ENCODE results near the gene PICK1. TPM values are rescaled to one million over a fixed set of nuclear protein-coding genes. Genes with fewer than 3 reads are reported as not detected.

Gene PICK1
- total and polyA plus RNA-seq, 9 donors: 18.0 to 47.7 (median 34.3) TPM

GRCh38 chr22:38120359-38121110 is 63.3 kb downstream of the PICK1 start:
- Histone ChIP-seq H3K27me3 (no peaks in the 10 kb centered on the region), H3K4me1 (ENCODE audit: insufficient read depth) (no peaks in the 10 kb centered on the region), H3K27ac (no peak overlapping the region), H3K4me3 (no peak overlapping the region), H3K36me3 (no peaks in the 10 kb centered on the region), H3K9me3 (no peaks in the 10 kb centered on the region)
- TF ChIP-seq EP300 (IDR thresholded peaks at IDR 0.05): no peak
- TF ChIP-seq POLR2A (IDR thresholded peaks at IDR 0.05): no peak
- TF ChIP-seq CTCF (IDR thresholded peaks at IDR 0.05): no peak
- intact Hi-C loops (cut with DNase I): no loop called here
- DNase-seq: no peak
- WGBS, 3 donors: 88 to 92% (median 90%) methylated on average over 27 to 28 of the region's 28 CpGs

- Histone ChIP-seq H3K27me3 (no peaks in the 10 kb centered on the region), H3K9me3 (no peaks in the 10 kb centered on the region), H3K27ac (no peak overlapping the region), H3K4me3 (no peak overlapping the region), H3K4me1 (ENCODE audit: insufficient read depth) (no peaks in the 10 kb centered on the region), H3K36me3 (no peaks in the 10 kb centered on the region)
- TF ChIP-seq CTCF (IDR thresholded peaks at IDR 0.05): no peak
- no peak for TF ChIP-seq POLR2A (IDR thresholded peaks at IDR 0.05)
- TF ChIP-seq EP300 (IDR thresholded peaks at IDR 0.05): no peak
- intact Hi-C loops (cut with DNase I): no loop called here
- DNase-seq: no peak
- 84 to 88% (median 84%) methylated on average over 6 of the region's 6 CpGs for WGBS, 3 donors
These were observed 65.4 kb downstream of the PICK1 start for GRCh38 chr22:38122616-38123015.

- no peak for DNase-seq
- Histone ChIP-seq H3K27ac (no peak overlapping the region), H3K9me3 (no peaks in the 10 kb centered on the region), H3K27me3 (no peaks in the 10 kb centered on the region), H3K36me3 (no peaks in the 10 kb centered on the region), H3K4me1 (ENCODE audit: insufficient read depth) (no peaks in the 10 kb centered on the region), H3K4me3 (no peak overlapping the region)
- 90 to 93% (median 92%) methylated on average over 21 of the region's 21 CpGs for WGBS, 3 donors
- intact Hi-C loops (cut with DNase I): no loop called here
- TF ChIP-seq EP300 (IDR thresholded peaks at IDR 0.05) (no peak), POLR2A (IDR thresholded peaks at IDR 0.05) (no peak), CTCF (IDR thresholded peaks at IDR 0.05) (no peak)
These were observed 67.2 kb downstream of the PICK1 start for GRCh38 chr22:38124236-38124974.

- intact Hi-C loops (cut with DNase I): no loop called here
- H3K9me3 ChIP-seq: no peaks in the 10 kb centered on the region
- no peaks in the 10 kb centered on the region for H3K36me3 ChIP-seq
- no peak overlapping the region for H3K4me3 ChIP-seq
- H3K27me3 ChIP-seq: no peaks in the 10 kb centered on the region
- no peak overlapping the region for H3K27ac ChIP-seq
- 92 to 95% (median 93%) methylated on average over 14 of the region's 14 CpGs for WGBS, 3 donors
- no peak for TF ChIP-seq EP300 (IDR thresholded peaks at IDR 0.05)
- no peak for TF ChIP-seq CTCF (IDR thresholded peaks at IDR 0.05)
- DNase-seq: no peak
- no peaks in the 10 kb centered on the region for H3K4me1 ChIP-seq (ENCODE audit: insufficient read depth)
These were observed 67.9 kb downstream of the PICK1 start for GRCh38 chr22:38125038-38125610.

Other genes starting within 250 kb of the PICK1 start
- 10 to 100 TPM in 3 of 7 donors, 1 to 10 TPM in 4; 2.3 to 17.7 (median 9.9) TPM for gene GCAT, start 249.5 kb upstream of the PICK1 start, total RNA-seq
- 10 to 100 TPM in 1 of 2 donors, 1 to 10 TPM in 1; 2.6 to 10.6 TPM for gene GCAT, start 249.5 kb upstream of the PICK1 start, polyA plus RNA-seq
- not detected for gene GALR3, start 234.0 kb upstream of the PICK1 start, total RNA-seq
- gene GALR3, start 234.0 kb upstream of the PICK1 start, polyA plus RNA-seq: not detected
- 10 to 100 TPM; 28.5 to 48.6 (median 36.2) TPM for gene ANKRD54, start 213.1 kb upstream of the PICK1 start, total RNA-seq
- gene ANKRD54, start 213.1 kb upstream of the PICK1 start, polyA plus RNA-seq: 10 to 100 TPM; 14.4 to 24.4 TPM
- 1,000 to 10,000 TPM in 2 of 7 donors, 100 to 1,000 TPM in 5; 534 to 1,344 (median 896) TPM for gene EIF3L, start 208.0 kb upstream of the PICK1 start, total RNA-seq
- 1,000 to 10,000 TPM in 1 of 2 donors, 100 to 1,000 TPM in 1; 725 to 1,289 TPM for gene EIF3L, start 208.0 kb upstream of the PICK1 start, polyA plus RNA-seq
- 10 to 100 TPM in 6 of 7 donors, 1 to 10 TPM in 1; 6.2 to 30.0 (median 23.3) TPM for gene MICALL1, start 151.1 kb upstream of the PICK1 start, total RNA-seq
- gene MICALL1, start 151.1 kb upstream of the PICK1 start, polyA plus RNA-seq: 1 to 10 TPM; 7.9 to 9.0 TPM
- 1 to 10 TPM in 3 of 7 donors, under 1 TPM in 4; 0.28 to 2.6 (median 0.77) TPM for gene C22orf23, start 103.8 kb upstream of the PICK1 start, total RNA-seq
- gene C22orf23, start 103.8 kb upstream of the PICK1 start, polyA plus RNA-seq: under 1 TPM; 0.41 to 0.87 TPM
- 10 to 100 TPM; 54.8 to 87.9 (median 65.2) TPM for gene POLR2F, start 103.7 kb upstream of the PICK1 start, total RNA-seq
- 100 to 1,000 TPM in 1 of 2 donors, 10 to 100 TPM in 1; 40.3 to 101 TPM for gene POLR2F, start 103.7 kb upstream of the PICK1 start, polyA plus RNA-seq
- gene SOX10, start 72.8 kb upstream of the PICK1 start, total RNA-seq: 1 to 10 TPM in 3 of 7 donors, under 1 TPM in 2, not detected in 2; 0.11 to 3.2 (median 1.3) TPM
- 1 to 10 TPM in 1 of 2 donors, under 1 TPM in 1; 0.61 to 1.9 TPM for gene SOX10, start 72.8 kb upstream of the PICK1 start, polyA plus RNA-seq
- under 1 TPM in 1 of 7 donors, not detected in 6; 0.52 TPM for gene SLC16A8, start 26.8 kb downstream of the PICK1 start, total RNA-seq
- gene SLC16A8, start 26.8 kb downstream of the PICK1 start, polyA plus RNA-seq: under 1 TPM in 1 of 2 donors, not detected in 1; 0.39 TPM
- 1 to 10 TPM in 3 of 7 donors, under 1 TPM in 4; 0.40 to 3.1 (median 0.69) TPM for gene BAIAP2L2, start 53.3 kb downstream of the PICK1 start, total RNA-seq
- 1 to 10 TPM in 1 of 2 donors, not detected in 1; 1.7 TPM for gene BAIAP2L2, start 53.3 kb downstream of the PICK1 start, polyA plus RNA-seq
- gene PLA2G6, start 124.4 kb downstream of the PICK1 start, total RNA-seq: 10 to 100 TPM; 22.5 to 60.5 (median 39.4) TPM
- 10 to 100 TPM; 16.4 to 68.4 TPM for gene PLA2G6, start 124.4 kb downstream of the PICK1 start, polyA plus RNA-seq
- 100 to 1,000 TPM in 1 of 7 donors, 10 to 100 TPM in 6; 15.0 to 153 (median 19.4) TPM for gene MAFF, start 144.6 kb downstream of the PICK1 start, total RNA-seq
- 10 to 100 TPM; 13.3 to 25.2 TPM for gene MAFF, start 144.6 kb downstream of the PICK1 start, polyA plus RNA-seq
- gene TMEM184B, start 215.6 kb downstream of the PICK1 start, total RNA-seq: 10 to 100 TPM; 24.9 to 48.3 (median 38.6) TPM
- gene TMEM184B, start 215.6 kb downstream of the PICK1 start, polyA plus RNA-seq: 10 to 100 TPM; 15.3 to 30.3 TPM

All from ovary (tissue), 9 donors.